Right atrium auricular region (tissue), 2 donors: ENCODE measurements around the gene CDCA7. TPM values are rescaled to one million over a fixed set of nuclear protein-coding genes. Genes with fewer than 3 reads are reported as not detected.
A peak's percentile ranks its signal among the peaks of the same experiment; 100 is the strongest.
"Not testable (repeated sequence)": the region's sequence is repeated elsewhere in the genome, so short reads cannot be mapped to it uniquely, and the experiment has no call there.

Source experiments
- DNase-seq: peaks from one replicate; pipeline ENCODE4 v3.0.0-alpha.2; 2019; ENCODE audit warnings: low spot score
- H3K27ac ChIP-seq, 2 donors: fragments of 200-600 bp; sonication (generic); 1 replicate in 1 of 2; 2 replicates in 1 of 2; pipeline ENCODE4 v1.5.1; 2016 to 2019
- H3K27me3 ChIP-seq, 2 donors: fragments of 200-600 bp; sonication (generic); one replicate each; pipeline versions ENCODE4 v1.5.1 to v1.6.0; 2017 to 2019
- H3K36me3 ChIP-seq: fragments of 200-600 bp; sonication (generic); one replicate; pipeline ENCODE4 v1.5.1; 2016
- H3K4me1 ChIP-seq, 2 donors: fragments of 200-600 bp; sonication (generic); one replicate each; pipeline versions ENCODE4 v1.5.1 to v1.6.0; 2017 to 2019
- H3K4me3 ChIP-seq, 2 donors: fragments of 200-600 bp; sonication (generic); 1 replicate in 1 of 2; 2 replicates in 1 of 2; pipeline ENCODE4 v1.5.1; 2017 to 2019; ENCODE audit warnings: mild to moderate bottlenecking in 1 of 2, moderate library complexity in 1 of 2
- H3K9me3 ChIP-seq, 2 donors: fragments of 200-600 bp; sonication (generic); one replicate each; pipeline ENCODE4 v1.5.1; 2019
- total RNA-seq, 2 donors: library from RNA; depleted of rRNA; stranded (reverse); fragments of >200 nt; gene quantifications; one replicate each; pipeline ENCODE4 v1.1.0, GENCODE V29; 2016
- TF ChIP-seq, protein P1 (sequence below), 2 donors: fragments of 200-600 bp; sonication (generic); IDR thresholded peaks; one replicate each; pipeline ENCODE4 v1.5.1; 2019; ENCODE audit warnings: antibody characterized with exemption in 2 of 2

Gene CDCA7
- under 1 TPM in 1 of 2 donors, not detected in 1; 0.48 TPM for total RNA-seq

DNA sequence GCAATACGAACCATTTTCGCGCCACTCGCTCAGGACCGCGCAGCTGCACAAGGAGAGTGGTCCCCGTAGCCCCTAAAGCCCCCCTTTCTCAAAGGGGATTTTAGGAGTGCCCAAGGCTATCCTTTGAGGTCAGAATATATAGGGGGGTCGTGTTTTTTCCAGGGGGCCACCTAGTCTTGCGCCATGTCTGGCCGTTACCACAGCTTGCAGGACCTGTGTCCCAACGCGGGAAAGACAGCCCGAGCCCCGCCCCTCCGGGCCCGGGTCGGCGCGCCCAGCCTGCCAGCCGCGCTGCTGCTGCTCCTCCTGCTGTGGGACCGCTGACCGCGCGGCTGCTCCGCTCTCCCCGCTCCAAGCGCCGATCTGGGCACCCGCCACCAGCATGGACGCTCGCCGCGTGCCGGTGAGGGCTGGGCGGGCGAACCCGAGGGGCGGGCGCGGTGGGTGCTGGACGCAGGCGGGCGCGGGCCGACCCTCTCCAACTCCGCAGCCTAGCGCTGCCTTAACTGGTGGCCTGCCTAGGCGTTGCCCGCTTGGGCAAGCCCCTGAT lies at the start of gene CDCA7:
TSS of gene CDCA7 (plus strand) at position 291 of the 550 bp plus-strand sequence. CDS start at position 383, 92 bp downstream.
- TF ChIP-seq, protein P1, sequence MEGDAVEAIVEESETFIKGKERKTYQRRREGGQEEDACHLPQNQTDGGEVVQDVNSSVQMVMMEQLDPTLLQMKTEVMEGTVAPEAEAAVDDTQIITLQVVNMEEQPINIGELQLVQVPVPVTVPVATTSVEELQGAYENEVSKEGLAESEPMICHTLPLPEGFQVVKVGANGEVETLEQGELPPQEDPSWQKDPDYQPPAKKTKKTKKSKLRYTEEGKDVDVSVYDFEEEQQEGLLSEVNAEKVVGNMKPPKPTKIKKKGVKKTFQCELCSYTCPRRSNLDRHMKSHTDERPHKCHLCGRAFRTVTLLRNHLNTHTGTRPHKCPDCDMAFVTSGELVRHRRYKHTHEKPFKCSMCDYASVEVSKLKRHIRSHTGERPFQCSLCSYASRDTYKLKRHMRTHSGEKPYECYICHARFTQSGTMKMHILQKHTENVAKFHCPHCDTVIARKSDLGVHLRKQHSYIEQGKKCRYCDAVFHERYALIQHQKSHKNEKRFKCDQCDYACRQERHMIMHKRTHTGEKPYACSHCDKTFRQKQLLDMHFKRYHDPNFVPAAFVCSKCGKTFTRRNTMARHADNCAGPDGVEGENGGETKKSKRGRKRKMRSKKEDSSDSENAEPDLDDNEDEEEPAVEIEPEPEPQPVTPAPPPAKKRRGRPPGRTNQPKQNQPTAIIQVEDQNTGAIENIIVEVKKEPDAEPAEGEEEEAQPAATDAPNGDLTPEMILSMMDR (IDR thresholded peaks at IDR 0.05): peak in 1 of 2 donors; percentile 5
- Histone ChIP-seq H3K9me3 (no peaks in the 10 kb centered on the region), H3K36me3 (no peaks in the 10 kb centered on the region), H3K27ac (peak within 1 kb of the TSS; percentile 37 to 46), H3K4me1 (peaks cover 0 to 20% of the 10 kb centered on the region in 2 donors), H3K4me3 (peak within 1 kb of the TSS; percentile 47 to 63), H3K27me3 (peaks cover 0 to 7% of the 10 kb centered on the region in 2 donors)
- DNase-seq: no peak

DNA sequence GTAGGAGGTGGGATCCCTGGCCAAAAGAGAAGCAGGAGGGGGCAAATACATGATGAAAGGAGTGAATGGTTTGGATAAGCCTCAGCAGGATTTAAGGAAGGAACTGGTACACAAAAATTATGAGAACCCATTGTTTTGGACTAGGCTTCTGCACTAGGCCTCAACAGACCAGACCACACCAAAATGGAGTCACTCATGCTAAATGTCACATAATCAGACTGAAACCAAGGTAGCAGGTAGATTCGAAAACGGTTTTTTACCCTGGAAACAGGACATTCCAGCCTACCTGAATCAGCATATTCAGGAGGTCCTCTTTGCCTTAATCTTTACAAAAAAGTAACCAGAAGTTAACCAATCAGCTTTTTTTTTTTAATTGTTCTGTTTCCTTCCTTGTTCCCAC lies 49.4 kb upstream of the CDCA7 start:
- Histone ChIP-seq H3K27me3 (no peaks in the 10 kb centered on the region), H3K36me3 (no peaks in the 10 kb centered on the region), H3K4me3 (no peak overlapping the region), H3K4me1 (no peaks in the 10 kb centered on the region), H3K27ac (no peak overlapping the region), H3K9me3 (peaks cover 0 to 4% of the 10 kb centered on the region in 2 donors)
- TF ChIP-seq, protein P1 (IDR thresholded peaks at IDR 0.05): no peak
- DNase-seq: no peak

DNA sequence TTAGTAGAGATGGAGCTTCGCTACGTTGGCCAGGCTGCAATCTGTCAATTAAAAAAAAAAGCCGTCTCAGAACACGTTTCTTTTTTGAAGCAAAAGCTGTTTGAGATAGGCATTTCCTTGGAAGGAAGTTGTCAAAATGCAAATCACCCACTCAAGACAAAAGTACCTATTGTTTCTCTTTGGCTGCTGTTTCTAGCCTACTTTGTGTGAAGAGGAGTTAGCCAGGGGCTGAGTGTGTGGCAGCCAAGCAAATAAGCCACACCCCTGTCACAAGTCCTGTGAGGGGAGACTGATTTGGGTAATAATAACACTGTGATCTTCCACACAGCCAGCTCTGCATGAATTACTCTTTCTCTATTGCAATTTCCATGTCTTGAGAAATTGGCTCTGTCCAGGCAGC lies 47.4 kb upstream of the CDCA7 start:
- DNase-seq: no peak
- TF ChIP-seq, protein P1 (IDR thresholded peaks at IDR 0.05): no peak
- Histone ChIP-seq H3K27ac (no peak overlapping the region), H3K27me3 (no peaks in the 10 kb centered on the region), H3K36me3 (no peaks in the 10 kb centered on the region), H3K4me3 (no peak overlapping the region), H3K4me1 (no peaks in the 10 kb centered on the region), H3K9me3 (no peaks in the 10 kb centered on the region)

DNA sequence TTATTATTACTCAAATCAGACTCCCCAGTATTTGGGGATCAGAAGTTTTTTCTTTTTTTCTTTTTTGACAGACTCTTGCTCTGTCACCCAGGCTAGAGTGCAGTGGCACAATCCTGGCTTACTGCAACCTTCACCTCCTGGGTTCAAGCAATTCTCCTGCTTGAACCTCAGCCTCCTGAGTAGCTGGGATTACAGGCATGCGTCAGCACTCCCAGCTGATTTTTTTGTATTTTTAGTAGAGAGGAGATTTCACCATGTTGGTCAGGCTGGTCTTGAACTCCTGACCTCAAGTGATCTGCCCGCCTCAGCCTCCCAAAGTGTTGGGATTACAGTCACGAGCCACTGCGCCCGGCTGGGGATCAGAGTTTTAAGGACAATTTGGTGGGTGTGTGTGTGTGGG lies 45.3 kb upstream of the CDCA7 start:
- H3K27ac ChIP-seq, DNase-seq, H3K4me1 ChIP-seq, H3K27me3 ChIP-seq, H3K36me3 ChIP-seq, H3K4me3 ChIP-seq, H3K9me3 ChIP-seq: not testable (repeated sequence)

DNA sequence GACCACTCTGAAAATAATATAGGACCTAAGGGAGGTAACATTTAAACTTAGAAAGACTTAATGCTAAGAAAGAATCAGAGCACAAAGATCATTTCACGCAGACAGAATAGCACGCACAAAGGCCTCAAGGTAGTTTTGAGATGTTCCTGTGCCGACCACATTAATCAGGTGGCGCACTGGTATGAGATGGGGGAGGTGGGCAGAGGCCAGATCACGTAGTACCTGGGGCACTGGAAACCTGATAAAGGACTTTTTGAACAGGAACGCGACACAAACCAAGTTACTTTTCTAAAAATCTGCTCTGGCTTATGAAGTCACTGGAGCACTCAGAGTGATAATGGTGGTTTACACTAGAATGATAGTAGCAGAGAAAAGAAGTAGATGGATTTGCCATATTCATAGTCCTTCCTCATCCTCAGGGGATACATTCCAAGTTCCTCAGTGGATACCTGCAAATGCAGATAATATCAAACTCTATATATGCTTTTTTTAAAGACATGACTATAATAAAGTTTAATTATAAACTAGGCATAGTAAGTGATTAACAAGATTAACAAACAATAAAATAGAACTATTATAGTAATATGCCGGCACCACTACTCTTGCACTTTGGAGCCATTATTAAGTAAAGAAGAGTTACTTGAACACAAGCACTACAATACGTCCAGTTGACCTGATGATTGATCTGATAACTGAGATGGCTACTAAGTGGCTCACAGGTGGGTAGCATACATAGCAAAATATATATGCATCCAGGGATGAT lies 42.6 kb upstream of the CDCA7 start:
- Histone ChIP-seq H3K4me1 (no peaks in the 10 kb centered on the region), H3K9me3 (no peaks in the 10 kb centered on the region), H3K4me3 (no peak overlapping the region), H3K27ac (no peak overlapping the region), H3K27me3 (no peaks in the 10 kb centered on the region), H3K36me3 (no peaks in the 10 kb centered on the region)
- TF ChIP-seq, protein P1 (IDR thresholded peaks at IDR 0.05): no peak
- DNase-seq: no peak

GRCh38 chr2:173323371-173323770 lies 31.3 kb upstream of the CDCA7 start:
- Histone ChIP-seq H3K27ac (no peak overlapping the region), H3K36me3 (no peaks in the 10 kb centered on the region), H3K9me3 (peaks cover 0 to 36% of the 10 kb centered on the region in 2 donors), H3K4me3 (no peak overlapping the region), H3K27me3 (no peaks in the 10 kb centered on the region), H3K4me1 (no peaks in the 10 kb centered on the region)
- no peak for DNase-seq
- TF ChIP-seq, protein P1 (IDR thresholded peaks at IDR 0.05): no peak
